ENCODE results near the gene CEP164. TPM values are rescaled to one million over a fixed set of nuclear protein-coding genes. Genes with fewer than 3 reads are reported as not detected.

The CEP164 gene
- total and polyA plus RNA-seq, 2 of the 8 experiments (the other 6 are each of a cell fraction or from before 2014, with no cell fraction given): 8.4 to 20.8 TPM

DNA sequence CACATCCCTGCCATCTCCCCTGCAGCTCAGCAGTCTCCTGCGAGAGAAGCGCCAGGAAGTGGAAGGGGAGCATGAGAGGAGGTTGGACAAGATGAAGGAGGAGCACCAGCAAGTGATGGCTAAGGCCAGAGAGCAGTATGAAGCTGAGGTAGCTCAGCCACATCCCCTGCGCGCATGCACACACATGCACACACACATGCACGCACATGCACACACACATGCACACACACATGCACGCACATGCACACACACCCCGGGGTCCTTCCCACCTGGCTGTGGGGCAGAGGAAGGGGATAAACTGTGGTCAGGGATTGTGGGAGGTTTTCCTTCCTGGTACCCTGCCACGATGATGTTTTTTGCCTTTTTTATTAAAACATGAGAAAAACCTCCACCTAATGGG, 65.3 kb downstream of the CEP164 start (continued):
- TF ChIP-seq JUND (IDR thresholded peaks at IDR 0.05; ENCODE audit: low read length) (no peak), KDM5A (IDR thresholded peaks at IDR 0.05; ENCODE audit: low read length) (no peak), RXRA (IDR thresholded peaks at IDR 0.05; ENCODE audit: insufficient read depth, low read depth, low read length) (no peak), CHD1 (IDR thresholded peaks at IDR 0.05; ENCODE audit: low read depth, low read length) (no peak)
- TF ChIP-seq, protein P1, sequence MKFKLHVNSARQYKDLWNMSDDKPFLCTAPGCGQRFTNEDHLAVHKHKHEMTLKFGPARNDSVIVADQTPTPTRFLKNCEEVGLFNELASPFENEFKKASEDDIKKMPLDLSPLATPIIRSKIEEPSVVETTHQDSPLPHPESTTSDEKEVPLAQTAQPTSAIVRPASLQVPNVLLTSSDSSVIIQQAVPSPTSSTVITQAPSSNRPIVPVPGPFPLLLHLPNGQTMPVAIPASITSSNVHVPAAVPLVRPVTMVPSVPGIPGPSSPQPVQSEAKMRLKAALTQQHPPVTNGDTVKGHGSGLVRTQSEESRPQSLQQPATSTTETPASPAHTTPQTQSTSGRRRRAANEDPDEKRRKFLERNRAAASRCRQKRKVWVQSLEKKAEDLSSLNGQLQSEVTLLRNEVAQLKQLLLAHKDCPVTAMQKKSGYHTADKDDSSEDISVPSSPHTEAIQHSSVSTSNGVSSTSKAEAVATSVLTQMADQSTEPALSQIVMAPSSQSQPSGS (IDR thresholded peaks at IDR 0.05; ENCODE audit: low read length): no peak
